ENCODE results near the gene MXRA7. TPM values are rescaled to one million over a fixed set of nuclear protein-coding genes. Genes with fewer than 3 reads are reported as not detected.

The MXRA7 gene
- total and polyA plus RNA-seq, 2 of the 4 experiments (the other 2 are of a cell fraction) = 168 to 231 TPM

DNA sequence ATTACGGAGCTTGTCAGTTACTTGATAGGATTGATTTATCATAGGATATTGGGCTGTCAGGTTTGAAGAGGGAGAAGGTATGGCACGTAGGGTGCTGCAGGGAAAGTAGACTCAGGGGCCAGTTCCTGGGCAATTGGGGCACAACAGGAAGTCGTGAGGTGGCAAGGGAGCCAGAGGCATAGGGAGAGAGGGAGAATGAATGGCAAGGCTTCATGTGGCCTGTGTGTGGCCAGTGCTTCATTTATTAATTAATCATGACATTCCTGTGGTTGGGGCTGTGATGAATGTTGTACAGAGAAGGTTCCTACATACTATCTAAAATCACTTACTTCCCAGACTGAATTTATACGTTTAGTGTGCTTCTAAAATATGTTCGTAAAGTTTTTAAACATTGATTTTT is 46.5 kb upstream of the MXRA7 start:
- Histone ChIP-seq H4K20me1 (ENCODE audit: insufficient read depth, low read length) (no peaks in the 10 kb centered on the region), H3K4me2 (ENCODE audit: low read depth, low read length) (no peak overlapping the region), H3K56ac (ENCODE audit: extremely low read depth, insufficient read depth, low read length) (no peak overlapping the region), H3K18ac (ENCODE audit: low read depth, low read length) (no peak overlapping the region), H4K5ac (ENCODE audit: low read depth, low read length) (no peak overlapping the region), H2BK20ac (ENCODE audit: low read depth, low read length) (no peak overlapping the region), H2AFZ (replicated peaks; ENCODE audit: low read length, poor library complexity) (no peak overlapping the region), H3K9me3 (ENCODE audit: control insufficient read depth, insufficient read depth, low read length) (no peaks in the 10 kb centered on the region), H3K4me3 (ENCODE audit: insufficient read depth, low read depth, low read length) (no peak overlapping the region), H3K36me3 (ENCODE audit: control insufficient read depth, insufficient read depth, low read length) (peaks cover 20% of the 10 kb centered on the region), H4K8ac (ENCODE audit: low read depth in 2 of 2, low read length in 2 of 2) (no peak overlapping the region), H2BK5ac (ENCODE audit: low read depth, low read length, poor library complexity, severe bottlenecking) (no peak overlapping the region), H3K23ac (ENCODE audit: low read depth, low read length) (no peak overlapping the region), H3K27me3 (ENCODE audit: control insufficient read depth, insufficient read depth, low read length) (no peaks in the 10 kb centered on the region), H3K9ac (ENCODE audit: low read depth, low read length) (no peak overlapping the region), H3K27ac (ENCODE audit: insufficient read depth, low read length) (no peak overlapping the region), H3K79me1 (ENCODE audit: low read depth in 1 of 2, low read length in 2 of 2) (0 out of 4 replicates have a peak, but pooled peaks cover 0 to 3% of the 10 kb centered on the region in 2 experiments), H3K14ac (replicated peaks; ENCODE audit: low read depth, low read length) (no peak overlapping the region), H2AK5ac (ENCODE audit: low read depth, low read length) (no peak overlapping the region), H3K4me1 (ENCODE audit: control insufficient read depth, insufficient read depth, low read length) (no peaks in the 10 kb centered on the region), H3K4ac (ENCODE audit: low read depth, low read length) (no peak overlapping the region), H2AK9ac (replicated peaks; ENCODE audit: low read depth, low read length, poor library complexity) (no peak overlapping the region), H4K91ac (ENCODE audit: insufficient read depth, low read depth, low read length) (no peak overlapping the region), H3K9me1 (ENCODE audit: insufficient read depth, low read length) (peaks cover 5% of the 10 kb centered on the region; the same call in 1 of the 2 replicates), H2BK15ac (ENCODE audit: low read depth, low read length) (no peak overlapping the region), H2BK120ac (ENCODE audit: low read depth, low read length) (no peak overlapping the region)
- ChIA-PET CTCF (no interaction called here), POLR2A (ENCODE audit: unreplicated experiment) (no interaction called here)
- TF ChIP-seq, protein P1, sequence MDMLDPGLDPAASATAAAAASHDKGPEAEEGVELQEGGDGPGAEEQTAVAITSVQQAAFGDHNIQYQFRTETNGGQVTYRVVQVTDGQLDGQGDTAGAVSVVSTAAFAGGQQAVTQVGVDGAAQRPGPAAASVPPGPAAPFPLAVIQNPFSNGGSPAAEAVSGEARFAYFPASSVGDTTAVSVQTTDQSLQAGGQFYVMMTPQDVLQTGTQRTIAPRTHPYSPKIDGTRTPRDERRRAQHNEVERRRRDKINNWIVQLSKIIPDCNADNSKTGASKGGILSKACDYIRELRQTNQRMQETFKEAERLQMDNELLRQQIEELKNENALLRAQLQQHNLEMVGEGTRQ (IDR thresholded peaks at IDR 0.05; ENCODE audit: low read depth, low read length) = no peak
- TF ChIP-seq POLR2A (IDR thresholded peaks at IDR 0.05; ENCODE audit: low read depth, low read length) (no peak), MAZ (IDR thresholded peaks at IDR 0.05; ENCODE audit: borderline replicate concordance, low read depth, low read length) (no peak), FOS (IDR thresholded peaks at IDR 0.05; ENCODE audit: low read depth, low read length) (no peak), MAFK (IDR thresholded peaks at IDR 0.05; ENCODE audit: low read depth, low read length) (no peak), SMC3 (IDR thresholded peaks at IDR 0.05; ENCODE audit: low read depth, low read length) (no peak)
- TF ChIP-seq, protein P2, sequence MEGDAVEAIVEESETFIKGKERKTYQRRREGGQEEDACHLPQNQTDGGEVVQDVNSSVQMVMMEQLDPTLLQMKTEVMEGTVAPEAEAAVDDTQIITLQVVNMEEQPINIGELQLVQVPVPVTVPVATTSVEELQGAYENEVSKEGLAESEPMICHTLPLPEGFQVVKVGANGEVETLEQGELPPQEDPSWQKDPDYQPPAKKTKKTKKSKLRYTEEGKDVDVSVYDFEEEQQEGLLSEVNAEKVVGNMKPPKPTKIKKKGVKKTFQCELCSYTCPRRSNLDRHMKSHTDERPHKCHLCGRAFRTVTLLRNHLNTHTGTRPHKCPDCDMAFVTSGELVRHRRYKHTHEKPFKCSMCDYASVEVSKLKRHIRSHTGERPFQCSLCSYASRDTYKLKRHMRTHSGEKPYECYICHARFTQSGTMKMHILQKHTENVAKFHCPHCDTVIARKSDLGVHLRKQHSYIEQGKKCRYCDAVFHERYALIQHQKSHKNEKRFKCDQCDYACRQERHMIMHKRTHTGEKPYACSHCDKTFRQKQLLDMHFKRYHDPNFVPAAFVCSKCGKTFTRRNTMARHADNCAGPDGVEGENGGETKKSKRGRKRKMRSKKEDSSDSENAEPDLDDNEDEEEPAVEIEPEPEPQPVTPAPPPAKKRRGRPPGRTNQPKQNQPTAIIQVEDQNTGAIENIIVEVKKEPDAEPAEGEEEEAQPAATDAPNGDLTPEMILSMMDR (conservative IDR thresholded peaks at IDR 0.05; ENCODE audit: low read depth, low read length) = no peak
- intact Hi-C loops (cut with micrococcal nuclease) (no loop called here), in situ Hi-C loops (cut with MboI; ENCODE audit: low sequenced_read_pairs) (no loop called here), dilution Hi-C loops (cut with HindIII; ENCODE audit: low sequenced_read_pairs, unreplicated experiment) (no loop called here)
- no TSS peak for BruUV-seq (replicated peaks)
- ATAC-seq (ENCODE audit: low read depth) = no peak
- 81% methylated on average over 3 of the region's 5 CpGs; no CpG with 5 or more reads in 1 of the 2 experiments for WGBS, 2 experiments (ENCODE audit: extremely low coverage in 2 of 2, insufficient read length in 1 of 2)
- no peak for DNase-seq

Data from IMR-90 (cell line).